GM21360 (cell line): ENCODE data around the gene OGFR.

Source experiments
- ATAC-seq: cut with Tn5 transposase; IDR thresholded peaks from one replicate; pipeline ENCODE4 v1.9.1; 2021; ENCODE audit warnings: mild to moderate bottlenecking, moderate library complexity; ENCODE audit not compliant: unreplicated experiment

The OGFR gene

GRCh38 chr20:62782149-62782892 is 22.3 kb upstream of the OGFR start:
- ATAC-seq: no peak

GRCh38 chr20:62782893-62783278 is 21.7 kb upstream of the OGFR start:
- ATAC-seq: no peak

- ATAC-seq: no peak
Measured at GRCh38 chr20:62784497-62784896, 20.1 kb upstream of the OGFR start.

- ATAC-seq: no peak
Measured at GRCh38 chr20:62785393-62785792, 19.2 kb upstream of the OGFR start.

GRCh38 chr20:62786157-62786556 is 18.5 kb upstream of the OGFR start:
- no peak for ATAC-seq

GRCh38 chr20:62787321-62787720 is 17.3 kb upstream of the OGFR start:
- no peak for ATAC-seq

GRCh38 chr20:62787866-62788265 is 16.8 kb upstream of the OGFR start:
- ATAC-seq: no peak

- no peak for ATAC-seq
Measured at GRCh38 chr20:62788607-62789006, 16.0 kb upstream of the OGFR start.

GRCh38 chr20:62790075-62790474 is 14.6 kb upstream of the OGFR start:
- ATAC-seq: no peak

GRCh38 chr20:62791301-62792181 is 13.1 kb upstream of the OGFR start:
- ATAC-seq: no peak

- ATAC-seq: no peak
Measured at GRCh38 chr20:62792182-62792939, 12.3 kb upstream of the OGFR start.

GRCh38 chr20:62792940-62793756 is 11.5 kb upstream of the OGFR start:
- ATAC-seq: no peak

GRCh38 chr20:62793757-62794006 is 11.0 kb upstream of the OGFR start:
- peak; percentile 4 for ATAC-seq

- ATAC-seq: peak; percentile 56
Measured at GRCh38 chr20:62794007-62794724, 10.5 kb upstream of the OGFR start.

- no peak for ATAC-seq
Measured at GRCh38 chr20:62795023-62795761, 9.4 kb upstream of the OGFR start.

- ATAC-seq: no peak
Measured at GRCh38 chr20:62796699-62797491, 7.7 kb upstream of the OGFR start.

GRCh38 chr20:62797671-62798532 is 6.7 kb upstream of the OGFR start:
- ATAC-seq: no peak

- no peak for ATAC-seq
Measured at GRCh38 chr20:62799036-62799435, 5.6 kb upstream of the OGFR start.
